ENCODE results near the gene EIF1AX. TPM values are rescaled to one million over a fixed set of nuclear protein-coding genes. Genes with fewer than 3 reads are reported as not detected.

Gene EIF1AX
- total and polyA plus RNA-seq, 2 of the 13 experiments (the other 11 are each of a cell fraction or from before 2014, with no cell fraction given) = 35.1 to 82.7 TPM

- no peak for TF ChIP-seq ZNF329 (CRISPR knock-in tag; IDR thresholded peaks at IDR 0.05; ENCODE audit: low read depth)
- no peak for TF ChIP-seq TFE3 (CRISPR knock-in tag; IDR thresholded peaks at IDR 0.05)
- no peak for TF ChIP-seq HNF1A (IDR thresholded peaks at IDR 0.05; ENCODE audit: low read depth)
- TF ChIP-seq HNF1A (CRISPR knock-in tag; IDR thresholded peaks at IDR 0.05; ENCODE audit: borderline replicate concordance) = no peak
- TF ChIP-seq, protein P1, sequence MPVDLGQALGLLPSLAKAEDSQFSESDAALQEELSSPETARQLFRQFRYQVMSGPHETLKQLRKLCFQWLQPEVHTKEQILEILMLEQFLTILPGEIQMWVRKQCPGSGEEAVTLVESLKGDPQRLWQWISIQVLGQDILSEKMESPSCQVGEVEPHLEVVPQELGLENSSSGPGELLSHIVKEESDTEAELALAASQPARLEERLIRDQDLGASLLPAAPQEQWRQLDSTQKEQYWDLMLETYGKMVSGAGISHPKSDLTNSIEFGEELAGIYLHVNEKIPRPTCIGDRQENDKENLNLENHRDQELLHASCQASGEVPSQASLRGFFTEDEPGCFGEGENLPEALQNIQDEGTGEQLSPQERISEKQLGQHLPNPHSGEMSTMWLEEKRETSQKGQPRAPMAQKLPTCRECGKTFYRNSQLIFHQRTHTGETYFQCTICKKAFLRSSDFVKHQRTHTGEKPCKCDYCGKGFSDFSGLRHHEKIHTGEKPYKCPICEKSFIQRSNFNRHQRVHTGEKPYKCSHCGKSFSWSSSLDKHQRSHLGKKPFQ (CRISPR knock-in tag; IDR thresholded peaks at IDR 0.05; ENCODE audit: insufficient replicate concordance) = no peak
- no peak for TF ChIP-seq NCOR1 (IDR thresholded peaks at IDR 0.05; ENCODE audit: borderline replicate concordance, low read length)
- TF ChIP-seq TAF1 (CRISPR knock-in tag; IDR thresholded peaks at IDR 0.05) = peak; percentile 78
- no peak for TF ChIP-seq TOPORS (CRISPR knock-in tag; IDR thresholded peaks at IDR 0.05)
- no peak for TF ChIP-seq NAIF1 (CRISPR knock-in tag; IDR thresholded peaks at IDR 0.05; ENCODE audit: borderline replicate concordance)
- TF ChIP-seq, protein P2, sequence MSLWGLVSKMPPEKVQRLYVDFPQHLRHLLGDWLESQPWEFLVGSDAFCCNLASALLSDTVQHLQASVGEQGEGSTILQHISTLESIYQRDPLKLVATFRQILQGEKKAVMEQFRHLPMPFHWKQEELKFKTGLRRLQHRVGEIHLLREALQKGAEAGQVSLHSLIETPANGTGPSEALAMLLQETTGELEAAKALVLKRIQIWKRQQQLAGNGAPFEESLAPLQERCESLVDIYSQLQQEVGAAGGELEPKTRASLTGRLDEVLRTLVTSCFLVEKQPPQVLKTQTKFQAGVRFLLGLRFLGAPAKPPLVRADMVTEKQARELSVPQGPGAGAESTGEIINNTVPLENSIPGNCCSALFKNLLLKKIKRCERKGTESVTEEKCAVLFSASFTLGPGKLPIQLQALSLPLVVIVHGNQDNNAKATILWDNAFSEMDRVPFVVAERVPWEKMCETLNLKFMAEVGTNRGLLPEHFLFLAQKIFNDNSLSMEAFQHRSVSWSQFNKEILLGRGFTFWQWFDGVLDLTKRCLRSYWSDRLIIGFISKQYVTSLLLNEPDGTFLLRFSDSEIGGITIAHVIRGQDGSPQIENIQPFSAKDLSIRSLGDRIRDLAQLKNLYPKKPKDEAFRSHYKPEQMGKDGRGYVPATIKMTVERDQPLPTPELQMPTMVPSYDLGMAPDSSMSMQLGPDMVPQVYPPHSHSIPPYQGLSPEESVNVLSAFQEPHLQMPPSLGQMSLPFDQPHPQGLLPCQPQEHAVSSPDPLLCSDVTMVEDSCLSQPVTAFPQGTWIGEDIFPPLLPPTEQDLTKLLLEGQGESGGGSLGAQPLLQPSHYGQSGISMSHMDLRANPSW (CRISPR knock-in tag; IDR thresholded peaks at IDR 0.05; ENCODE audit: borderline replicate concordance) = no peak
- no peak for TF ChIP-seq GTF2F1 (IDR thresholded peaks at IDR 0.05; ENCODE audit: low read length)
- no peak for TF ChIP-seq CTCF (CRISPR knock-in tag; IDR thresholded peaks at IDR 0.05)
- no peak for TF ChIP-seq ZNF615 (CRISPR knock-in tag; IDR thresholded peaks at IDR 0.05; ENCODE audit: borderline replicate concordance)
Observed at GRCh38 chrX:20141281-20142220, at the start of gene EIF1AX (continued).
